Measurements from ENCODE around the gene RPS2.
A peak's percentile ranks its signal among the peaks of the same experiment; 100 is the strongest.

The RPS2 gene

GRCh38 chr16:1932050-1933028 lies 32.3 kb downstream of the RPS2 start:
- DNase-seq (ENCODE audit: low read depth): peak; percentile 30
- H3K4me3 ChIP-seq (ENCODE audit: low read depth, low read length): no peak overlapping the region
- TF ChIP-seq CTCF (conservative IDR thresholded peaks at IDR 0.05; ENCODE audit: low read depth, low read length): peak; percentile 30

- H3K4me3 ChIP-seq (ENCODE audit: low read depth, low read length): no peak overlapping the region
- no peak for TF ChIP-seq CTCF (conservative IDR thresholded peaks at IDR 0.05; ENCODE audit: low read depth, low read length)
- no peak for DNase-seq (ENCODE audit: low read depth)
These were observed 34.3 kb downstream of the RPS2 start for GRCh38 chr16:1930338-1930720.

GRCh38 chr16:1929578-1930337 lies 34.9 kb downstream of the RPS2 start:
- peak; percentile 52 for TF ChIP-seq CTCF (conservative IDR thresholded peaks at IDR 0.05; ENCODE audit: low read depth, low read length)
- DNase-seq (ENCODE audit: low read depth): peak; percentile 82
- H3K4me3 ChIP-seq (ENCODE audit: low read depth, low read length): peak overlapping the region; percentile 67

- H3K4me3 ChIP-seq (ENCODE audit: low read depth, low read length): peak overlapping the region; percentile 67
- no peak for TF ChIP-seq CTCF (conservative IDR thresholded peaks at IDR 0.05; ENCODE audit: low read depth, low read length)
- DNase-seq (ENCODE audit: low read depth): no peak
These were observed 35.5 kb downstream of the RPS2 start for GRCh38 chr16:1929105-1929504.

- DNase-seq (ENCODE audit: low read depth): no peak
- H3K4me3 ChIP-seq (ENCODE audit: low read depth, low read length): no peak overlapping the region
These were observed 38.4 kb downstream of the RPS2 start for GRCh38 chr16:1926271-1926670.

GRCh38 chr16:1924095-1924494 lies 40.5 kb downstream of the RPS2 start:
- H3K4me3 ChIP-seq (ENCODE audit: low read depth, low read length): no peak overlapping the region
- DNase-seq (ENCODE audit: low read depth): no peak
- TF ChIP-seq CTCF (conservative IDR thresholded peaks at IDR 0.05; ENCODE audit: low read depth, low read length): no peak

More at GRCh38 chr16:1926271-1926670, 38.4 kb downstream of the RPS2 start:
- TF ChIP-seq CTCF (conservative IDR thresholded peaks at IDR 0.05; ENCODE audit: low read depth, low read length): no peak

Data from choroid plexus epithelial cell (primary cell).